IPS DF 4.7 (cell line): Measurements from ENCODE around the gene SPEM3.
"Not testable (repeated sequence)": the region's sequence is repeated elsewhere in the genome, so short reads cannot be mapped to it uniquely, and the experiment has no call there.

ENCODE experiments used
- DNase-seq: peaks from one replicate; pipeline ENCODE4 v3.0.0-alpha.2; 2013; ENCODE audit warnings: low spot score; ENCODE audit errors: extremely low read depth

The SPEM3 gene

DNA sequence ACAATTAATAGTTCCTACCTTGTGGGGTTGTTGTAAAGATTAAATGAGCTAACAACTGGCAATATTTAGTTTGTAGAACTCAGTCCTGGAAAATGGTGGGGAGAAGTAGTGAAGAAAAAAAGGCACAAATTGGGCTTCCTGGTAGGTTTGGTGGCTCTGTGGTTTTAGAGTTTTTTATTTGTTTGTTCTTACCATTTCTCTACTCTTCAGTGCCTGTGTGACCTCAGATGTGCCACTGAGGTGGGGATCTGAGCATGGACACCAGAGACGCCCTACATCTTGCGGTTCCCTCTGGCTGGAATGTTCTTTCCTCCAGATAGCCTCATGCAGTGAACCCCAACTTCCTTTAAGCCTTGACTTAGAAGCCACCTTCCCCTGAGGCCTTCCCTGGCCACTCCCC lies 43.1 kb downstream of the SPEM3 start:
- no peak for DNase-seq

DNA sequence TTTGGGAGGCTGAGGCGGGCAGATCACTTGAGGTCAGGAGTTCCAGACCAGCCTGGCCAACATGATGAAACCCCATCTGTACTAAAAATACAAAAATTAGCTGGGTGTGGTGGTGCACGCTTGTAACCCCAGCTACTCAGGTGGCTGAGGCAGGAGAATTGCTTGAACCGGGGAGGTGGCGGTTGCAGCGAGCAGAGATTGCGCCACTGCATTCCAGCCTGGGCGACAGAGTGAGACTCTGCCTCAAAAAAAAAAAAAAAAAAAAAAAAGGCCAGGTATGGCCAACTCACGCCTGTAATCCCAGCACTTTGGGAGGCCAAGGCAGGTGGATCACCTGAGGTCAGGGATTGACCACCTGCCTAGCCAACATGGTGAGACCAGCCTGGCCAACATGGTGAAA lies 46.1 kb downstream of the SPEM3 start:
- not testable (repeated sequence) for DNase-seq

DNA sequence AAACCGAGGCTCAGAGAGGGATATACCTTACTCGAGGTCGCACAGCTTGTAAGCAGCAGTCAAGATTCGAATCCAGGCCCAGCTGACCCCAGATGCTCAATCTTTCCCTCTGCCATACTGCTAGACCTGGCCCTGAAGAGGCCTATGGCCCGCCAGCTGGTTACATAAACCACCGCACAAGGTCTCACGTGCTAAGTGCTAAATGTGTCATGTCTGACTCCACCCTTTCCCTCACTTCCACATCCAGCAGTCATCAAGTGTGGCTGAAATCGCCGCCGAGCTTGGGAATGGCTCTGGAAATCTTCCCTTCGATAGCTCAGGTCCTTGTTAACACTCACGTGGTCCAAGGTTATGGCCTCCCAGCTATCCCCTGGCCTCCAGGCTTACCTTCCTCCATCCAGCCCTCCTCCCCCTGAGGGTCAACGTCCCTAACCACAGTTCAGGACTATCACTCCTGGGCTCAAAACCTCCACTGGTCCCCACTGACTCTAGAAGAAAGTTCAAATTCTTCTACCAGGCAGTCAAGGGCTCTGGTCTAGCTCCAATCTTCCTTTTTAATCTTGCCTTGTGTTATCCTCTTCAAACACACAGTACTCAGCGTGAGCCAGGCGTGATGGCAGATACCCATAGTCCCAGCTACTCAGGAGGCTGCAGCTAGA lies 47.2 kb downstream of the SPEM3 start:
- DNase-seq: no peak

DNA sequence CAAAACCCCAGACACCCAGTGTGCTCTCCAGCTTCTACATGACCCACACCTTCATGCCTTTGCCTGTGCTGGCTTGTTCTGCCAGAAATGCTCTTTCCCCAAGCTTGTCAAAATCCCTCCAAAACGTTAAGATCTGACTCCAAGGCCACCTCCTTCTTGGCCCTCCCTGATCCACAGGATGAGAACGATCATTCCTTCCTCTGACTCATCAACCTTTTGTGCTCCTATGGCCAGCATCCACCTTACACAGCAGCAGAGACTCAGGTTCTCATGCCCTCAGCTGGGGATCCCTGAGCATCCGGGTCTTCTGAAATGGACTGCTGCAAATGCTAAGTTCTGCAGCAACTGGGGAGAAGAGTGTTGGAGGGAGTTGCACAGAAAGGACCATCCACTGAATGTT lies 47.8 kb downstream of the SPEM3 start:
- no peak for DNase-seq

DNA sequence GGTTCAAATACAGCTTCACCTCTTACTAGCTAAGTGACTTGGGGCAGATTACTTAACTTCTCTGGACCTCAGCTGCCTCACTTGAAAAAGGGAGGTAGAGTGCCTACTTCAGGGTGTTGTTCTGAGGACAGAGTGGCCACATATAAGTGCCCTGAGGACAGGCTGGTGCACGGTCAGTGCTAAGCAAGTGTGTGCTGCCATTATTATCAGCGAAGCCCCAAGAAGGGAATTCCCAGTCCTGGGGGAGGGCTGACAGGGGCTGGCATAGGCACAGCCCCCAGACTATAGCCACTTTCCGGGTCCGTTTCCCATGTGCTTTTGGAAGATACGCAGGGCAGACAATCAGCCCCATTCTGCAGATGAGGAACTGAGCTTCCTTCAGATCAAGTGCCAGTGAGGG lies 48.3 kb downstream of the SPEM3 start:
- DNase-seq: no peak

DNA sequence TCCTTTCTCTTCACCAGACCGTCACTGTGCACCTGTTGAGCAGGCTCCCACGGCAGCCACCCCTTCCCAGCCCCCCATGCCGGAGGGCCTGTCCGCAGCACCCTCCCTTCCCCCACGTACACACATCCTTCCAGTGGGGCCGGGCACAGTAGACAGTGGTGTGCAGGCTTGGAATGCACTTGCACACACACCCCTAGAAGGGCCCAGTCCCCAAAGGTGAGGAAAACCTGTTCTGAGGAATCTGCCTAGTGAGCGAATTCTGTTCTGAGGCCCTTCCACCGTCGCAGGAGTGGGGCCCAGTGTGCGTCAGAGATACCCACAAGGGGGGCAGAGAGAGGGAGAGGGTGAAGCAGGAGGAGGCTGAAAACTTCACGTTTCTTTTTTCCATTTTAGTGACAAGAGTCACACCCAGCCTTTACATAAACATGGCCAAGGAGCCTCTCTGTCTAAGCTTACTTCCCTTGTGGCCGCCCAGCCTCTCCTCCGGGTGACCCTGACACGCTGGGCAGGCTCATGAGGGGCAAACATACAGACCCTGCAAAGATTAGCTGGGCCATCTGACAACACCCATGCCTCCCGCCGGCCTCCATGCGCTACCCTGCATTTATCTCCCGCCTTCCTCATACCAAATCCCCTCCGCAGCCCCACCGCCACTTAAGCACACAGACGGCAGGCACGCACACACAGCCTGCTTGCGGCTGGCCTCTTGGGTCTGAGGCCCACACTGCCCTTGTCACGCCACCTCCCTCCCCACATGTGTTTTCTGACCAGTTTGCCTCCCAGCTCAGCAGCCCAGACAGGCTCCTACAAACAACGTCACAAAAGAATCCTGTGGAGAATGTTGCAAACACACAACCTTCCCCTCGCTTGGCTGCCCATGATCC lies 49.0 kb downstream of the SPEM3 start:
- no peak for DNase-seq

DNA sequence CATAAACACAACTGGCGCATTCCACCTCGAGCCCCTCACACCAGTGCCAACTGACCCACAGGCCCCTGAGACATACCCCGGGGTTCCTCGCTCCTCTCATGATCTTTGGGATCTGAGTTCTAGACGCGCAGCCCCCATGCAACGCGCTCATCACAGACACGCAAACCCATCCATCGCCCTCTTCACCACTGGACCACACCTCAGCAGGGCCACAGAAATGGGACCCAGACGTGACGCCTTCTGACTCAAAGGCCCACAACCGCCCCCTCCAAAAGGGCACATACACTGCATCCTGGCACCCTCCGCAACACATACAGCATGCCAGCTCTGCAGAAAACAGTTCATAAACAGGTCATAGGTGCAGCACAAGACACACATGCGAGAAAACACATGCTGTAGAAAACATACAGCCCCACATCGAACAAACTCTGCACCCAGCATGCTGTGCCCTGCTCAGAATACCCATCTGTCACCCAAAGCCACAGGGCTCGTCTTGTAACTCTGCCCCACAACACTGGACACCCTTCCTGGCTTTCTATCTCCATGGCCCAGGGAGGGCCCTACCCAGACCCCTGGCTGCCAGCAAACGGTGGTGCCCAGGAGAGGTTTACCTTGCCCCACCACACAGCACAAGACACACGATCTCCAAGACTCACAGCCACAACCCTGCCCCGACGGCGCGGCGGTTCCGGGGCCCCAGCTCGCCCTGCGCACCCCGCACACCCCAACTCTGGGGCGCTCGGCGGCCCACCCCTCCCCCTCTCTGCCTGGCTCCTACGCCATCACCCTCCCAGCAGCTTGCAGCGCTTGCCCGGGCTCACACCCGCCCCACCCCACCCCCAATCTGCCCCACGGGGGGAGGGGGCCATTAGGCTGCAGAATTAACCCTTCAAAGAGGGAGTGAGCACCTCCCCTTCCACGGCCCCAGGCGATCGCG lies 49.9 kb downstream of the SPEM3 start:
- no peak for DNase-seq

DNA sequence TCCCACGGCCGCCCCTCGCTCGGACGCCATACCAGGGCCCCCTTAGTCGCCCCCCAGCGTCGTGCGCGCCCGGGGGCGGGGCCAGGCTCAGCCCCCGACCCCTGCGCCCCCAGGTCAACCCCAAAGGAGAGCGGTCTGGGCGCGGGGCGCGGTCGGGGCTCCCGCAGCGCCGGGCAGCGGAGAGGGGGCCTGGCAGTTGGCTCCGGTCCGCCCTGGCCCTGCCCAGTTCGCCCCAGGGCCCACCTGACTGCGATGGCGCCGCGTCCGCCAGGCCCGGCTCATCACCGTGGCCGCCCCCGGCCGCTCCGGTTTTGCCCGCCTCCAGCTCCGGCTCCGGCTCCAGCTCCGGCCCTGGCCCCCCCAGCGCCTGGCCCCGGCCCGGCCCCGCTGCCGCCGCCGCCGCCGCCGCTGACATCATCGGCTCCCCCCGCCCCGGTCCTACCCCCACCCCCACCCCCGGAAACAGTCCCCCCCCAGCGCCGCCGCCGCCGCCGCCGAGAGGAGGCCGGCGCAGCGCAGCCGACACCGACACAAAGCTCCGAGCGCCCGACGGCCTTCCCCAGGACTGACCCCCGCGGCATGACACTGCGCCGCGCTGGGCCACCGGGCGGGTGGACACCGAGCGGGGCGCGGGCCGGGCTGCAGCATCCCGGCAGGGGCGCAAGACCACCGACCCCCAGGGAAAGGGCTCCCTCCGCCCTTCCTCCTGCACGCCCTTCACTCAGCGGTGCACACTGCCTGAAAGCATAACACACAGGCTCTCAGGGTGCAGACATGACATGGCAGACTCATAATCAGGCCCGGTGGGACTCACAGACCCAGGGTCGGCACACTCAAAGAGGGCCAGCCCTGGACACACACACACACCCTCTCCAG lies 50.8 kb downstream of the SPEM3 start, which contains the start of gene ZBTB4:
TSS of gene ZBTB4 (minus strand) at position 419 of the 876 bp plus-strand sequence. CDS start 12,830 bp downstream, outside the sequence.
- no peak for DNase-seq

DNA sequence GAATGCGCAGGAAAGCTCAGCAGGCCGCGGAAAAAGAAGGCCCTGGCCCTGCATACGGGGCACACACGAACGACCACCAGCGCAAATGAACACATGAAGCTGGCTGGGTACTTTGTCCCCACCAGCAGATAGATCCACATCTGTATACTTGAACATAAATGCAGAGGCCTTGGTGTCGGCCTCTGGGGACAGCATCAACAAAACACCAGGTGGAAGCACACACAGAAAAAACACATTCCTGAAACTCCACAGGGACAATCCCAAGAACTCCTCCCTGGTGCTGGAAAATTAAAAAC lies 51.4 kb downstream of the SPEM3 start:
- no peak for DNase-seq

DNA sequence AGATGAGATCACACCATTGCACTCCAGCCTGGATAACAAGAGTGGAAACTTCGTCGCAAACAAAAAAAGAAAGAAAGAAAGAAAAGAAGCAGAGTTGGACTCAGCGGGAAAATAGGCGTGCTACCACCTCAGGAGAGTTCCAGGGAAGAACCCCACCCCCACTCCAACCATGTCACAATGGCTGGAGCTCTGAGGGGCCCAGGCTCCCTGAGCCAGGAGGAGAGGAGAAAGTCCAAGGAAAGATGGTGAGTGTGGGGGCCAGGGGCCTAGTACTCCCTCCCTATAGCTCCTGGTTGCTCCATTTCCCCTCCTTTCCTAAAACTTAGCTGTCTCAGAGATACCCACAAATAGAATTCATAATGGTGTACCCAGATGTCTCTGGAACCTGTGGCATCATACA lies 52.6 kb downstream of the SPEM3 start, which contains the start of gene SLC35G6:
TSS of gene SLC35G6 (plus strand) at position 172 of the 400 bp plus-strand sequence. CDS start at position 243, 71 bp downstream.
- DNase-seq: not testable (repeated sequence)

DNA sequence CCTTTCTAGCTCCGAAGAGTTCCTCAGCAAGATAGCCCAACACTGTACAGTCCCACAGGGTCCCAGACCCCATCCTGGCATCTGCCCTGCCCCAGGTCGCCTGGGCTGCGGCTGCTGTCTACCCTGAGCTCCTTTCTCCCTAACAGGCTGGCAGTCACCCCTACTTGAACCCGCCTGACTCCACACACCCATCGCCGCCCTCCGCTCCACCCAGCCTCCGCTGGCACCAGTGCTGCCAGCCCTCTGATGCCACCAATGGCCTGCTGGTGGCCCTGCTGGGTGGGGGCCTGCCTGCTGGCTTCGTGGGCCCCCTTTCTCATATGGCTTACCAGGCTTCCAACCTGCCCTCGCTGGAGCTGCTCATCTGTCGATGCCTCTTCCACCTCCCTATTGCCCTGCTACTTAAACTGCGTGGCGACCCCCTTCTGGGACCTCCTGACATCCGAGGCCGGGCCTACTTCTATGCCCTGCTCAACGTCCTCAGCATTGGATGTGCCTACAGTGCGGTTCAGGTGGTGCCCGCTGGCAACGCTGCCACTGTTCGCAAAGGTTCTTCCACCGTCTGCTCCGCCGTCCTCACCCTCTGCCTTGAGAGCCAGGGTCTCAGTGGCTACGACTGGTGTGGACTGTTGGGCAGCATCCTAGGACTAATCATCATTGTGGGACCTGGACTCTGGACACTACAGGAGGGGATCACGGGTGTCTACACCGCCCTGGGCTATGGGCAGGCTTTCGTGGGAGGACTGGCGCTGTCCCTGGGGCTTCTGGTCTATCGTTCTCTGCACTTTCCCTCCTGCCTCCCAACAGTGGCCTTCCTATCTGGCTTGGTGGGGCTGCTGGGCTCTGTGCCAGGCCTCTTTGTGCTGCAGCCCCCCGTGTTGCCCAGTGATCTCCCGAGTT lies 53.4 kb downstream of the SPEM3 start:
- DNase-seq: not testable (repeated sequence)
